K562 treated with DMSO at 1 percent for 48 hours (cell line): ENCODE data around the gene ZNF628. TPM values are rescaled to one million over a fixed set of nuclear protein-coding genes. Genes with fewer than 3 reads are reported as not detected.

Experiments
- total RNA-seq: library from RNA; unstranded; fragments of 300-600 nt; gene quantifications from 2 replicates; pipeline ENCODE4 v1.2.3, GENCODE V29; 2022; ENCODE audit warnings: low replicate concordance; ENCODE audit errors: extremely low read depth

Gene ZNF628
- not detected in 2 replicates for total RNA-seq

DNA sequence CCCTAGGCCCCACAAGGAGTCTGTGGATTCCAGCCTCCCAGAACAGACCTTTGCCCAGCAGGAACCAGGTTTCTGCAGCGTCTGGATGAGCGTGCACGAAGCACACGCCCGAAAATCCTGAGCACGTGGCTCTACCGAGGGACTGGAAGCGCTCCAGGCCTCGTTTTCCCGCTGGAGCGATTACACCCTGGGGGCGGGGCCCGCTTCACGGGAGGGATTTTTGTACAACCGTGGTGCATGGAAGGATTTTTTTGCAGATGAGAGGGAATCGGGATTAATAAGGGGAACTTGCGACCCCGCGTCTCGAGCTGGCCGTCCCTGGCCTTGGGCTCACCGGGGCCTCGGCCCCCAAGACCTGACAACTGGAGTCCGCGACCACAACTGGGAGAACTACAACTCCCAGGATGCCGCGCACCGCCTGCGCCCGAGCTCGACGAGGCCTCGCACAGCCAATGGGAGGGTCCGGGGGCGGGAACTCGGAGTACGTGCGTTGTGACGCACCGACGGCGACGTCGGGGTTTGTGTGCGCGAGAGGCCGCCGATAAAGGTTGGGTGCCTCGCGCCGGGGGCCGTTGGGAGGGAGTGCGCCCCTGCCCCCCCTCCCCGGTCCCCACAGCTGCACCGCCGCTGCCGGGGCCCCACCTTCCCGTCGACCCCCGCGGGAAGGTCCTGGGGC lies at the start of gene ZNF628:
Gene ZNF628 (plus strand): TSS at position 518 of the 676 bp plus-strand sequence. CDS start 3,294 bp downstream, outside the sequence.

DNA sequence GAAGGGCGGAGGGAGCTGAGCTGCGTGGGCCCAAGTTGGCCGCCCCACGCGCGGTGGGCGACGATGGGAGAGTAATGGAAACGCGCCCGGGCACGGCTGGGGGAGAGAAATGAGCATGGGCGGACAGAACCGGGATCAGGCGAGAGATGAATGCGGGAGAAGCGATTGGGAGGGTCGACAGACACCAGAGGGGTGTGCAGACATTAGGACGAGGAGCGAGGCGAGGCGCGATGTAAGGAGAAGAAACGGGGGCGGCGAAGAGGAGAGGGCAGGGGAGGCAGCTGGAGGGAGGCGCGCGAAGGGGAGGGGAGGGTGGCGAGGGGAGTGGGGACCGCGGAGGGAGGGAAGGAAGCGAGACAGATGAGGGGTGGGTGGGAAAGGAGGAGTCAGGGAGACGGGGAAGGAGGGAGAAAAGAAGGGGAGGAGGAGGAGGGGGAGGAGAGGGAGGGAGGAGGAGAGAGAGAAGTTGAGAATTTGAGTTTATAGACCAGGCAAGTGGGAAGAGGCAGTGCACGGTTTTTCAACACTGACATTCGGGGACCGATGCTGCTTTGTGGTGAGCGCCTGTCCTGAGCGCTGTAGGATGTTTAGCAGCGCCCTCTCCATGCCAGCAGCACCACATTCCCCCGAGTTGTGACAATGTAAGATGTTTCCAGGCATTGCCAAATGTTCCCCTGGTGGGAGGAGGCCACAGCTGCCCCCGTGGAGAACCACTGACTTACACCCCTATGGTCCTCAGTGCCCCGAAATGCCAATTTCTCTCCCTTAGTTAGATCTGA lies 33.2 kb upstream of the ZNF628 start, which contains the start of gene SHISA7:
Gene SHISA7 (minus strand): TSS at position 256 of the 779 bp plus-strand sequence. CDS start 437 bp downstream, outside the sequence.

DNA sequence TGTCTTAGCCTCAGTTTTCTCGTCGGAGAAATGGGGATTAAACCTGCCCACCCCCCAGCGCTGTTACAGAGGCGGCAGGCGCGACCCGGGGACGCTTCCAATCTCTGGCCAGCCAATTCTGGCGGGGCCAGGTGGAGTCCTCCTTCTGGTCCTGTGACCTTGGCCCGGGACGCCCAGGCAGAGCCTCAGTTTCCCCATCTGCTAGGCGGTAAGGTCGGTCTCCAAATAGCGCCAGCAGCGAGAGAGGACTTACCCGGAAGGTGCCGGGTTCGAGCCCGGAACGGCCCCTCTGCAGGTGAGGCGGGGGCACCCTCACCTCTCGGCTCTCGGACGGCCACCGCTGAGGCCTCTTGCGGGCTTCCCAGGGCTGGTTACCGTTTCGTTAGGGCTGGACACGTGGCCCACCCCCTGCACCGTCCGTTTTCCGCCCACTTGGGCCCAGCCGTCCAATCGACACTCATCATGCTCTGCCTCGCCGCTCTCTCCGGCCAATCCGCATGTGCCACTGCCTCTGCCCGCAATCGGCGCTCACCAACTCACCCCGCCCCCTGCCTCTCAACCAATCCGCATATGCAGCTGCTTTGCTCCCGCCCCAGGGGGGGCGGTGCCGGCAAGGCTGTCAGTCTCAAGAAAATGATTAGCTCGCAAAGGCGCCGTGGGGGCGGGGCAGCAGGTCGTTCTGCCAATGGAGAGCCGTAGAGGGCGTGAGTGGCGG lies 15.0 kb upstream of the ZNF628 start, which contains the start of gene ISOC2:
Gene ISOC2 (minus strand): TSS at position 384 of the 715 bp plus-strand sequence. CDS start 5,156 bp downstream, outside the sequence.

DNA sequence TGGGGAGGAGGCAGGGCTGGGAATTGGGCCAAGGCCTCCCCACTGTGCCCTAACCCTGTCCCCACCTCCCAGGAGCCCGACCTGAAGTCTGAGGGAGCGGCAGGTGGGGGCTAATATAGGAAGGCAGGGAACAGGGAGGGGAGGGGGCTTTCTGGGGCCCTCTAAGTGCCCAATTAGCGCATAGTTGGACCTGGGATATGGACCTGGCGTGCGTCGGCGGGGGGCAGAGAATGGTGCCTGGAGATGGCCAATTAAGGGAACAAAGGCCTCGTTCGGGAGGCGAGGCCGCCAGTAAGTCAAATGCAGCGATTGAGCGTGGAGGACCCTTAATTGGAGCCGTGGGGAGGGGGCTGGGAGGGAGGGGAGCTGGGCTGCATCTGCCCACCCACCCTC lies 11.8 kb upstream of the ZNF628 start, which contains the start of gene C19orf85:
Gene C19orf85 (minus strand): TSS at position 90 of the 393 bp plus-strand sequence. CDS start 197 bp downstream, outside the sequence.

DNA sequence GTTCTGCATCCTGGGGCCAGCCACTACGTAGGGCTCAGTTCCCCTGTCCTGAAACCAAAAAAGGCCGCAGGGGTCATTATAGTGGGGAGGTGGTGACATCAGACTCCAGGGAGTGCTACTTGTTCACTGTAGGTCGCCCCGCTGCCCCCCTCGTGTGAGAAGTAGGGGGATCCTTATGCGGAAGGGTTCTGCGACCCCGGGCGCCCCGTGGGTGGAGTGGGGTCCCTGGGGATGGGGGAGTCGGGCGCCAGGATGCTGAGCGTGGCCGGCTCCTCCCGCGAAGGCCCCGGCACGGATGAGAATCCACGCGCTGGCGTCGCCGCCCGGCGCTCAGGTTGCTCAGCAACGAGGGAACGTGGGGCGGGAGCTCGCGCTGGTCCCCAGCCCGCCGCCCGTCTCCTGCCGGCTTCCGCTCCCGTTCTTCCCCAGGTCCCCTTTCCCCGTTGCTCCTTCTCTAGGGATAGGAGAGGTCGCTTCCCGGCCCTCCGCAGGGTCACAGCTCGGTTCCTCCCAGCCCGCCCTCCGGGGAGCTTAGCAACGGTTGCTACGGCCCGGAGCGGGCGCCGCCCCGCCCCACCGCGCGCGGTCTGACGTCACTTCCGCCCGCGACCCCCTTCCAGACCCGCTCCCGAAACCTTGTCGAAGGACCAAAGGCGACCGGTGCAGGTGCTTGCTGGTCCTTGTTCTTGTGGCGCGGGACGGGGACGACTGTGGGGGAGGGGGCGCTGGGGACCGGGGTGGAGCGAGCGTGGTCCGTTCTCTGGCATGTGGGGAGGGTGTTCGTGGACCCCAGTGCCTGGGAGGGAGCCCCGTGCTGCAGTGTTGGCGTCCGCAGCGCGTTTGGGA lies 8.4 kb downstream of the ZNF628 start, which contains the start of gene NAT14:
Gene NAT14 (plus strand): TSS at position 596 of the 846 bp plus-strand sequence. CDS start 521 bp downstream, outside the sequence.

DNA sequence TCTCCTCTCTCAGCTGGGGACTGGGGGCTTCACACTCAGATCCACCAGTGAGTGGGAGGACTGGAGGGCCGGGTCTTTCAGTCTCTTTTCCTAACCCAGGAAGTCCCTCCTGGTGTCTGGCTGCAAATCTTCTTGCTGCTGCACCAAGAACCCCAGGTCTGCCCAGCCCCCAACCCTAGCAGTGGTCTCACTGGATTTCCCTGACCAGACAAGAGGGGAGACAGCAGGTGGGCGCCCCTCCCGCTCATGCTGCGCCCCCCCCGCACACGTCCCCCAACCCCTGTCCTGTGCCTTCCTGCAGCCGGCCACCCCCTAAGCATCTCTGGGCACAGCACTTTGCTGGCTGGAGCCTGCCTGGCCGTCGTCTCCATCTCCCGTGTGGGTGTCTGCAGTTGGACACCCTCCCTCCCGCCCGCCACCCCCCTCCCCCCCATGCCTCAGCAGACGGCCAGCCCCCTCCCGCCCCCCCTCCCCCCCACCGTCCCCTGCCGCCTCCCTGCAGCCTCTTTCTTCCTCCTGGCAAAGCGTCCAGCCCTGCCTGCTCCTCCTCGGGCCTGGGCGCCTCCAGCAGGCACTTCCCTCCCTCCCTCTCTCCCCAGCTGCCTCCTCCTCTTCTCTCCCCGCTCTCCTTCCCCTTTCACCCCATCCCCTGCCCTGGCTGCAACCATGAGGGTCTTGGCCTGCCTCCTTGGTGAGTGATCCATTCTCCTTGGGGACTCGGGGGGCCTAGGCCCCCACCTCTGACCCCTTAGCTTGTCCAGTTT lies 11.7 kb downstream of the ZNF628 start, which contains the start of gene SSC5D:
Gene SSC5D (plus strand): TSS at position 513 of the 764 bp plus-strand sequence. CDS start 154 bp downstream, at position 667.

Other genes with a start within 250 kb of the ZNF628 start
- not detected in 2 replicates for gene TMEM86B, start 247.9 kb upstream of the ZNF628 start, total RNA-seq
- 133 TPM in 1 of 2 replicates, not detected in the other for gene PPP6R1, start 217.6 kb upstream of the ZNF628 start, total RNA-seq
- gene HSPBP1, start 196.5 kb upstream of the ZNF628 start, total RNA-seq = not detected in 2 replicates
- gene BRSK1, start 192.6 kb upstream of the ZNF628 start, total RNA-seq = not detected in 2 replicates
- gene TMEM150B, start 151.3 kb upstream of the ZNF628 start, total RNA-seq = not detected in 2 replicates
- not detected in 2 replicates for gene KMT5C, start 136.7 kb upstream of the ZNF628 start, total RNA-seq
- gene COX6B2, start 121.9 kb upstream of the ZNF628 start, total RNA-seq = not detected in 2 replicates
- not detected in 2 replicates for gene GARIN5B, start 113.4 kb upstream of the ZNF628 start, total RNA-seq
- gene IL11, start 106.2 kb upstream of the ZNF628 start, total RNA-seq = not detected in 2 replicates
- not detected in 2 replicates for gene TMEM190, start 99.8 kb upstream of the ZNF628 start, total RNA-seq
- not detected in 2 replicates for gene TMEM238, start 92.3 kb upstream of the ZNF628 start, total RNA-seq
- gene RPL28, start 90.7 kb upstream of the ZNF628 start, total RNA-seq = 4,209 and 5,908 TPM in 2 replicates
- gene UBE2S, start 68.8 kb upstream of the ZNF628 start, total RNA-seq = 2,967 TPM in 1 of 2 replicates, not detected in the other
- gene SHISA7, start 33.3 kb upstream of the ZNF628 start, total RNA-seq = not detected in 2 replicates
- gene ISOC2, start 15.0 kb upstream of the ZNF628 start, total RNA-seq = not detected in 2 replicates
- not detected in 2 replicates for gene C19orf85, start 11.9 kb upstream of the ZNF628 start, total RNA-seq
- not detected in 2 replicates for gene NAT14, start 8.6 kb downstream of the ZNF628 start, total RNA-seq
- not detected in 2 replicates for gene SSC5D, start 11.8 kb downstream of the ZNF628 start, total RNA-seq
- gene SBK2, start 60.5 kb downstream of the ZNF628 start, total RNA-seq = not detected in 2 replicates
- not detected in 2 replicates for gene SBK3, start 68.9 kb downstream of the ZNF628 start, total RNA-seq
- gene ZNF579, start 104.2 kb downstream of the ZNF628 start, total RNA-seq = not detected in 2 replicates
- not detected in 2 replicates for gene FIZ1, start 122.9 kb downstream of the ZNF628 start, total RNA-seq
- not detected in 2 replicates for gene ZNF524, start 123.7 kb downstream of the ZNF628 start, total RNA-seq
- gene ZNF865, start 129.0 kb downstream of the ZNF628 start, total RNA-seq = not detected in 2 replicates
- gene ZNF784, start 147.9 kb downstream of the ZNF628 start, total RNA-seq = not detected in 2 replicates
- gene ZNF580, start 164.4 kb downstream of the ZNF628 start, total RNA-seq = not detected in 2 replicates
- gene ZNF581, start 167.0 kb downstream of the ZNF628 start, total RNA-seq = not detected in 2 replicates
- not detected in 2 replicates for gene CCDC106, start 171.6 kb downstream of the ZNF628 start, total RNA-seq
- gene U2AF2, start 178.4 kb downstream of the ZNF628 start, total RNA-seq = not detected in 2 replicates
- not detected in 2 replicates for gene EPN1, start 198.6 kb downstream of the ZNF628 start, total RNA-seq